ENCODE results near the gene WDR54. TPM values are rescaled to one million over a fixed set of nuclear protein-coding genes. Genes with fewer than 3 reads are reported as not detected.

WDR54 gene
- 28.1 and 30.2 TPM in 2 replicates for total RNA-seq
- long read RNA-seq, transcript WDR54-201 (10 exons, 1,147 nt): major isoform, 23 of 27 reads
- long read RNA-seq, partial matches to known transcripts: 1 of 27 reads
- long read RNA-seq, other reads (novel, unspliced or antisense): 2 of 27 reads

GRCh38 chr2:74421221-74421870, at the start of gene WDR54, which contains the start of gene C2orf81:
Gene WDR54 (plus strand): TSS chr2:74421730. CDS start chr2:74422154, 424 bp downstream.
Gene C2orf81 (minus strand): TSS chr2:74421619. CDS start chr2:74421560, 59 bp downstream.
- H3K27me3 Mint-ChIP-seq: peaks cover 4% of the 10 kb centered on the region
- DNase-seq (ENCODE audit: low spot score, unreplicated experiment): peak; percentile 86
- peak within 1 kb of the TSS; percentile 94 for H3K4me3 Mint-ChIP-seq (ENCODE audit: low read depth)
- peaks cover 7% of the 10 kb centered on the region for H3K4me1 Mint-ChIP-seq (ENCODE audit: low read depth)
- no peak for TF ChIP-seq CTCF (IDR thresholded peaks at IDR 0.05; ENCODE audit: unreplicated experiment)
- peaks cover 5% of the 10 kb centered on the region for H3K36me3 Mint-ChIP-seq (ENCODE audit: insufficient read depth)
- H3K27ac Mint-ChIP-seq: peak within 1 kb of the TSS; percentile 92
- H3K9me3 Mint-ChIP-seq (ENCODE audit: low read depth): no peaks in the 10 kb centered on the region

DNA sequence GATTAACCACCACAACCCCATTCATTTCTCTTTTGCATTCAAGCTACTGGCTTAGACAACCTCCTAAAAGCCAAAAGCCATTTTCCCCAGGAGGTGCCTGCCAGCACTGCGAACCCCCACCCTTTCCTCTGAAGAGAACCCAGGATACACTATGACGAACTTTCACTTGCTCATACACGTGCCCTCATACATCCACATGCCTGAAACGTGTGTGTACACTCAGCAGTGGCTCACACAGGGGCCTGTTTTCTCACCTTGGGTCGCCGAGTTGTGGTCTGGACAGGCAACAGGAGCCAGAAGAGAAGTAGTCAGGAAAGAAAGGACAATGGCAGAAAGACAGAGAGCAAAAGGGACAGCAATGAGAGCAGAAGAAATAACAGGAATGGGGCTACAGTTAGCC, 48.9 kb upstream of the WDR54 start:
- Mint-ChIP-seq H3K27me3 (no peaks in the 10 kb centered on the region), H3K36me3 (ENCODE audit: insufficient read depth) (peaks cover 19% of the 10 kb centered on the region), H3K9me3 (ENCODE audit: low read depth) (no peaks in the 10 kb centered on the region), H3K4me3 (ENCODE audit: low read depth) (no peak overlapping the region), H3K27ac (peak overlapping the region; percentile 1), H3K4me1 (ENCODE audit: low read depth) (peaks cover 19% of the 10 kb centered on the region)
- no peak for DNase-seq (ENCODE audit: low spot score, unreplicated experiment)
- TF ChIP-seq CTCF (IDR thresholded peaks at IDR 0.05; ENCODE audit: unreplicated experiment): no peak

DNA sequence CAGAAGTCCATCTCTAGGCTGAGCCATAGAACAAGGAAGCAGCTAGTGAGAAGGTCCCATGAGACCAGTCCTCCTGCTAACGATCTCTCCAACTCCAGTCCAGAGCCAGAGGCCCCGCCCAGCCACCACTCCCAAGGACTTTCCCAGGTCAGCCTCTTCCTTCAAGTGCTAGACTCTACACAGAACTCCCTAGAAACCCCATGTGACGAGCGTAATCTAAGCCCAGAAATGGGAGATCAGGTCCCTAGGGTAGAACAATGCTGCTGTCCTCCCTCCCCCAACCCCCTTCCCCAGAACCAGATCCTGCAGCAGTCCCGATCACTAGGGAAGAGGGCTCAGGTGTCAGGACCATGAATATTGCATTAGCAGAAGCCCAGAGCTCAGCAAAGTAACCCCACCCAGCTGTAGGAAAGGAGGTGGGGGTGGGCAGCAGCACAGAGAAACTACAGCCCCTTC, 48.3 kb upstream of the WDR54 start:
- Mint-ChIP-seq H3K27ac (peak overlapping the region; percentile 29), H3K9me3 (ENCODE audit: low read depth) (no peaks in the 10 kb centered on the region), H3K4me3 (ENCODE audit: low read depth) (peak overlapping the region; percentile 29), H3K36me3 (ENCODE audit: insufficient read depth) (peaks cover 19% of the 10 kb centered on the region), H3K4me1 (ENCODE audit: low read depth) (peaks cover 19% of the 10 kb centered on the region), H3K27me3 (no peaks in the 10 kb centered on the region)
- TF ChIP-seq CTCF (IDR thresholded peaks at IDR 0.05; ENCODE audit: unreplicated experiment): no peak
- DNase-seq (ENCODE audit: low spot score, unreplicated experiment): no peak

DNA sequence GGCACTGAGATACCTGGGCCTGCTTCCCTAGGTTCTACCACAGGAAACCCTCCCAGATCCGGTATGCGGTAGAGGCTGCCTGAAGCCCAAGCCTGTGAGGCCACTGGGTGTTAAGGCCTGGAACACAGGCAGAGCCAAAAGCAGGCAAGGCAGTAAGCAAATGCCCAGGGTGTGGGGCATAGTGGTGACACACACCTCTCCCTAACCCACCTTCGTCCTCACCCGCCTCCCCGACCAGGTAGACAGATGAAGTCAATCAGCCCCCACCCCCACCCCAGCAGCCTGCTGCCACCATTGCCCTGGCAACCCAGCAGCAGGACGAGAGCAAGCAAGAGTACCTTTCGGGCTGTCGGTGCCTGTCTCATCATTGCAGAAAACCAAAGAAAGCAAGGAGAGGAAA, 47.5 kb upstream of the WDR54 start:
- Mint-ChIP-seq H3K9me3 (ENCODE audit: low read depth) (no peaks in the 10 kb centered on the region), H3K27me3 (no peaks in the 10 kb centered on the region), H3K4me1 (ENCODE audit: low read depth) (peaks cover 19% of the 10 kb centered on the region), H3K4me3 (ENCODE audit: low read depth) (peak overlapping the region; percentile 81), H3K27ac (peak overlapping the region; percentile 73), H3K36me3 (ENCODE audit: insufficient read depth) (peaks cover 15% of the 10 kb centered on the region)
- no peak for DNase-seq (ENCODE audit: low spot score, unreplicated experiment)
- TF ChIP-seq CTCF (IDR thresholded peaks at IDR 0.05; ENCODE audit: unreplicated experiment): no peak

GRCh38 chr2:74374509-74375205, 46.9 kb upstream of the WDR54 start:
- DNase-seq (ENCODE audit: low spot score, unreplicated experiment): peak; percentile 65
- TF ChIP-seq CTCF (IDR thresholded peaks at IDR 0.05; ENCODE audit: unreplicated experiment): no peak
- Mint-ChIP-seq H3K27ac (peak overlapping the region; percentile 73), H3K27me3 (no peaks in the 10 kb centered on the region), H3K9me3 (ENCODE audit: low read depth) (no peaks in the 10 kb centered on the region), H3K36me3 (ENCODE audit: insufficient read depth) (peaks cover 14% of the 10 kb centered on the region), H3K4me3 (ENCODE audit: low read depth) (peak overlapping the region; percentile 81), H3K4me1 (ENCODE audit: low read depth) (peaks cover 19% of the 10 kb centered on the region)

All from progenitor cell of endocrine pancreas (in vitro differentiated cells).